GM23338 (cell line): Measurements from ENCODE around the gene FBXO9. TPM values are rescaled to one million over a fixed set of nuclear protein-coding genes. Genes with fewer than 3 reads are reported as not detected.

Source experiments
- ATAC-seq: fragments of 200-7000 bp; cut with Tn5 transposase; 3 replicates; pipeline ENCODE4 v1.9.1; 2020
- DNase-seq: peaks from one replicate; pipeline ENCODE4 v3.0.0-alpha.2; 2015; ENCODE audit warnings: low spot score
- H2AFZ ChIP-seq: fragments of 200-600 bp; sonication (generic); 2 replicates; pipeline ENCODE4 v1.8.0; 2016; ENCODE audit warnings: antibody characterized with exemption, mild to moderate bottlenecking, moderate library complexity
- H3F3A ChIP-seq: fragments of 200-600 bp; sonication (generic); replicated peaks from 2 replicates; pipeline ENCODE4 v1.8.0; 2017; ENCODE audit warnings: antibody characterized with exemption, mixed run types, low read depth
- H3K27ac ChIP-seq: fragments of 200-600 bp; sonication (generic); 2 replicates; pipeline ENCODE4 v1.6.1; 2016; ENCODE audit warnings: low read depth
- H3K27me3 ChIP-seq: fragments of 200-600 bp; sonication (generic); 2 replicates; pipeline ENCODE4 v1.8.0; 2016; ENCODE audit warnings: mild to moderate bottlenecking, mixed run types, moderate library complexity; ENCODE audit not compliant: insufficient read depth
- H3K36me3 ChIP-seq: fragments of 200-600 bp; sonication (generic); 2 replicates; pipeline ENCODE4 v1.8.0; 2016; ENCODE audit warnings: mild to moderate bottlenecking; ENCODE audit not compliant: insufficient read depth
- H3K4me1 ChIP-seq: fragments of 200-600 bp; sonication (generic); 2 replicates; pipeline ENCODE4 v1.8.0; 2016; ENCODE audit warnings: mild to moderate bottlenecking, moderate library complexity; ENCODE audit not compliant: insufficient read depth
- H3K4me2 ChIP-seq: fragments of 200-600 bp; sonication (generic); 2 replicates; pipeline ENCODE4 v1.7.1; 2017; ENCODE audit warnings: mixed run types
- H3K4me3 ChIP-seq: fragments of 200-600 bp; sonication (generic); 2 replicates; pipeline ENCODE4 v1.6.1; 2016; ENCODE audit warnings: mixed run types
- H3K79me2 ChIP-seq: fragments of 200-600 bp; sonication (generic); replicated peaks from 2 replicates; pipeline ENCODE4 v1.8.0; 2017; ENCODE audit warnings: mild to moderate bottlenecking; ENCODE audit not compliant: insufficient read depth
- H3K9me2 ChIP-seq: fragments of 200-600 bp; sonication (generic); 2 replicates; pipeline ENCODE4 v1.8.0; 2017; ENCODE audit not compliant: insufficient read depth
- H4K20me1 ChIP-seq: fragments of 200-600 bp; sonication (generic); replicated peaks from 2 replicates; pipeline ENCODE4 v1.8.0; 2017; ENCODE audit warnings: mild to moderate bottlenecking; ENCODE audit not compliant: insufficient read depth
- H3K27ac Mint-ChIP-seq: 2 replicates; pipeline ENCODE4 v1.8.0; 2020; ENCODE audit warnings: inconsistent platforms, mild to moderate bottlenecking, moderate library complexity, mixed read lengths
- H3K27me3 Mint-ChIP-seq: 3 replicates; pipeline ENCODE4 v1.8.0; 2022; ENCODE audit warnings: low read depth, mild to moderate bottlenecking, moderate library complexity, mixed read lengths, inconsistent platforms; ENCODE audit not compliant: insufficient read depth, poor library complexity
- H3K36me3 Mint-ChIP-seq: 3 replicates; pipeline ENCODE4 v1.8.0; 2021; ENCODE audit warnings: low read depth, mild to moderate bottlenecking, inconsistent platforms, moderate library complexity, mixed read lengths
- H3K4me1 Mint-ChIP-seq: 3 replicates; pipeline ENCODE4 v1.8.0; 2020; ENCODE audit warnings: mild to moderate bottlenecking, inconsistent platforms, mixed read lengths
- H3K4me3 Mint-ChIP-seq: 3 replicates; pipeline ENCODE4 v1.8.0; 2021; ENCODE audit warnings: moderate library complexity, mild to moderate bottlenecking, inconsistent platforms, mixed read lengths
- H3K9me3 Mint-ChIP-seq: 3 replicates; pipeline ENCODE4 v1.8.0; 2020; ENCODE audit warnings: moderate library complexity, mild to moderate bottlenecking, inconsistent platforms, mixed read lengths
- CREB1 ChIP-seq: fragments of 250-450 bp; sonication (Bioruptor Pico); IDR thresholded peaks from 2 replicates; pipeline ENCODE4 v1.5.0; 2020; ENCODE audit warnings: low read depth, mild to moderate bottlenecking, moderate library complexity
- CTCF ChIP-seq, 2 experiments: fragments of 200-600 bp in 1 of 2; sonication (generic) in 1 of 2; conservative IDR thresholded peaks; 2 replicates each; pipeline versions ENCODE4 v1.5.1 to v1.6.1; 2016 to 2017; ENCODE audit warnings: antibody characterized with exemption in 2 of 2, low read depth in 2 of 2, mild to moderate bottlenecking in 2 of 2, moderate library complexity in 1 of 2
- ETS1 ChIP-seq: IDR thresholded peaks from 2 replicates; pipeline ENCODE4 v1.6.1; 2016; ENCODE audit warnings: antibody characterized with exemption
- EZH2 ChIP-seq: fragments of 200-600 bp; sonication (generic); IDR thresholded peaks from one replicate; pipeline ENCODE4 v1.8.0; 2017; ENCODE audit warnings: antibody characterized with exemption, mild to moderate bottlenecking, low read depth; ENCODE audit not compliant: unreplicated experiment
- EZH2phosphoT487 ChIP-seq: fragments of 200-600 bp; sonication (generic); IDR thresholded peaks from one replicate; pipeline ENCODE4 v1.8.1; 2018; ENCODE audit warnings: antibody characterized with exemption; ENCODE audit not compliant: unreplicated experiment
- JUNB ChIP-seq: IDR thresholded peaks from one replicate; pipeline ENCODE4 v1.6.1; 2016; ENCODE audit warnings: antibody characterized with exemption; ENCODE audit not compliant: unreplicated experiment
- NANOG ChIP-seq: IDR thresholded peaks from 2 replicates; pipeline ENCODE4 v1.6.1; 2016; ENCODE audit warnings: antibody characterized with exemption, borderline replicate concordance
- POLR2AphosphoS5 ChIP-seq: IDR thresholded peaks from 2 replicates; pipeline ENCODE4 v1.6.1; 2016; ENCODE audit warnings: antibody characterized with exemption, low read depth
- REST ChIP-seq: IDR thresholded peaks from one replicate; pipeline ENCODE4 v1.6.1; 2018; ENCODE audit warnings: antibody characterized with exemption; ENCODE audit not compliant: unreplicated experiment
- STAT1 ChIP-seq: IDR thresholded peaks from one replicate; pipeline ENCODE4 v1.6.1; 2016; ENCODE audit warnings: antibody characterized with exemption; ENCODE audit not compliant: unreplicated experiment
- ZNF114 ChIP-seq: fragments of 250-450 bp; sonication (Bioruptor Pico); IDR thresholded peaks from 2 replicates; pipeline ENCODE4 v1.5.0; 2020; ENCODE audit warnings: mild to moderate bottlenecking, moderate library complexity
- ZNF331 ChIP-seq: fragments of 250-450 bp; sonication (Bioruptor Pico); IDR thresholded peaks from 2 replicates; pipeline ENCODE4 v1.5.0; 2020; ENCODE audit warnings: low read depth, mild to moderate bottlenecking, moderate library complexity
- ZNF462 ChIP-seq: fragments of 250-450 bp; sonication (Bioruptor Pico); IDR thresholded peaks from 2 replicates; pipeline ENCODE4 v1.5.0; 2020; ENCODE audit warnings: mild to moderate bottlenecking, moderate library complexity
- polyA plus RNA-seq: library from polyadenylated mRNA; unstranded; fragments of >200 nt; fragmentation: Nextera tagmentation; extraction: Ambion mirVana; gene quantifications from 2 replicates; pipeline ENCODE4 v1.2.1, GENCODE V29; 2016
- total RNA-seq: library from RNA; depleted of rRNA; stranded (reverse); fragments of >200 nt; shearing (Covaris generic); gene quantifications from 2 replicates; pipeline ENCODE4 v1.2.3, GENCODE V29; 2014

Gene FBXO9
- total and polyA plus RNA-seq, 2 experiments from 2014 or later, result 29.8 to 32.8 TPM

GRCh38 chr6:53038596-53038995 is 26.6 kb upstream of the FBXO9 start:
- Histone ChIP-seq H4K20me1 (no peaks in the 10 kb centered on the region), H2AFZ (no peak overlapping the region), H3K4me1 (peaks cover 4% of the 10 kb centered on the region), H3K79me2 (no peaks in the 10 kb centered on the region), H3K27ac (no peak overlapping the region), H3K27me3 (no peaks in the 10 kb centered on the region), H3K9me2 (no peaks in the 10 kb centered on the region), H3K36me3 (0 out of 2 replicates have a peak, but pooled peaks cover 3% of the 10 kb centered on the region), H3F3A (no peaks in the 10 kb centered on the region), H3K4me3 (no peak overlapping the region), H3K4me2 (no peak overlapping the region)
- H3K4me3 Mint-ChIP-seq, result no peak overlapping the region
- TF ChIP-seq JUNB (no peak), STAT1 (no peak), EZH2 (no peak), NANOG (no peak), CTCF (conservative IDR thresholded peaks at IDR 0.05; ENCODE audit: low read depth in 2 of 2) (no peak), EZH2phosphoT487 (no peak), CREB1 (no peak), ZNF462 (no peak), ETS1 (no peak), ZNF114 (CRISPR knock-in tag) (no peak), POLR2AphosphoS5 (no peak), REST (no peak), ZNF331 (no peak)
- H3K9me3 Mint-ChIP-seq, result no peaks in the 10 kb centered on the region
- DNase-seq (no peak), ATAC-seq (no peak)
- H3K4me1 Mint-ChIP-seq, result peaks cover 7% of the 10 kb centered on the region
- H3K27me3 Mint-ChIP-seq, result peaks cover 4% of the 10 kb centered on the region
- H3K27ac Mint-ChIP-seq, result no peak overlapping the region
- H3K36me3 Mint-ChIP-seq, result peaks cover 26% of the 10 kb centered on the region
